Natural killer cell treated with Interleukin-12 subunit alpha and Interleukin-12 subunit beta and Interleukin-15 and Interleukin-18, amount 100 ng/mL, for 72 hours (primary cell): ENCODE data around the gene TPBG. TPM values are rescaled to one million over a fixed set of nuclear protein-coding genes. Genes with fewer than 3 reads are reported as not detected.

Experiments used
- ATAC-seq, 2 donors: fragments of 150-1000 bp; cut with Tn5 transposase in 1 of 2; sonication (Bioruptor Pico), chemical (Tn5 transposase) in 1 of 2; 2 replicates each; pipeline ENCODE4 v1.10.0; 2021
- DNase-seq: peaks from one replicate; pipeline ENCODE4 v3.0.0; 2022; ENCODE audit warnings: low spot score
- H3K27ac Mint-ChIP-seq, 2 donors: 1 replicate in 1 of 2; 2 replicates in 1 of 2; pipeline ENCODE4 v1.8.0; 2022; ENCODE audit warnings: mixed read lengths in 2 of 2, mild to moderate bottlenecking in 1 of 2, moderate library complexity in 1 of 2
- H3K27me3 Mint-ChIP-seq, 2 donors: 1 replicate in 1 of 2; 2 replicates in 1 of 2; pipeline ENCODE4 v1.8.0; 2022; ENCODE audit warnings: mixed read lengths in 2 of 2
- H3K36me3 Mint-ChIP-seq: one replicate; pipeline ENCODE4 v1.8.0; 2022; ENCODE audit warnings: mixed read lengths
- H3K4me1 Mint-ChIP-seq, 2 donors: 1 replicate in 1 of 2; 2 replicates in 1 of 2; pipeline ENCODE4 v1.8.0; 2022; ENCODE audit warnings: low read depth in 2 of 2, mixed read lengths in 2 of 2, mild to moderate bottlenecking in 1 of 2
- H3K4me3 Mint-ChIP-seq: one replicate; pipeline ENCODE4 v1.8.0; 2022; ENCODE audit warnings: mixed read lengths
- H3K9me3 Mint-ChIP-seq: 2 replicates; pipeline ENCODE4 v1.8.0; 2022; ENCODE audit warnings: mixed read lengths
- total RNA-seq, 2 donors: library from RNA; stranded (reverse); gene quantifications; one replicate each; pipeline ENCODE4 v1.2.3, GENCODE V29; 2022

The TPBG gene
- total RNA-seq: under 1 TPM in 1 of 2 donors, not detected in 1; 0.07 TPM

GRCh38 chr6:82363428-82364086 lies at the start of gene TPBG:
TSS of gene TPBG (plus strand) at chr6:82363817. CDS start at chr6:82364962, 1,145 bp downstream.
- ATAC-seq (peak in 1 of 2 donors; percentile 16), DNase-seq (no peak)
- no peak within 1 kb of the TSS for H3K27ac Mint-ChIP-seq
- peaks cover 42 to 63% of the 10 kb centered on the region in 2 donors for H3K27me3 Mint-ChIP-seq
- no peaks in the 10 kb centered on the region for H3K9me3 Mint-ChIP-seq
- peaks cover 5% of the 10 kb centered on the region for H3K36me3 Mint-ChIP-seq
- peaks cover 7 to 14% of the 10 kb centered on the region in 2 donors for H3K4me1 Mint-ChIP-seq
- peak within 1 kb of the TSS; percentile 70 for H3K4me3 Mint-ChIP-seq

- H3K9me3 Mint-ChIP-seq: peaks cover 4% of the 10 kb centered on the region
- DNase-seq (no peak), ATAC-seq (no peak)
- H3K27ac Mint-ChIP-seq: no peak overlapping the region
- peaks cover 5 to 15% of the 10 kb centered on the region in 2 donors for H3K27me3 Mint-ChIP-seq
- H3K36me3 Mint-ChIP-seq: no peaks in the 10 kb centered on the region
- no peaks in the 10 kb centered on the region for H3K4me1 Mint-ChIP-seq
- no peak overlapping the region for H3K4me3 Mint-ChIP-seq
Observed at GRCh38 chr6:82322386-82322785, 41.2 kb upstream of the TPBG start.

GRCh38 chr6:82329766-82330165 lies 33.9 kb upstream of the TPBG start:
- H3K9me3 Mint-ChIP-seq: peaks cover 3% of the 10 kb centered on the region

GRCh38 chr6:82330171-82330804 lies 33.3 kb upstream of the TPBG start:
- DNase-seq (no peak), ATAC-seq (no peak)
- Mint-ChIP-seq H3K9me3 (peaks cover 3% of the 10 kb centered on the region), H3K4me3 (no peak overlapping the region), H3K27ac (no peak overlapping the region), H3K36me3 (no peaks in the 10 kb centered on the region), H3K27me3 (peaks cover 15 to 36% of the 10 kb centered on the region in 2 donors), H3K4me1 (no peaks in the 10 kb centered on the region)

More at GRCh38 chr6:82329766-82330165, 33.9 kb upstream of the TPBG start:
- Mint-ChIP-seq H3K36me3 (no peaks in the 10 kb centered on the region), H3K27me3 (peaks cover 13 to 32% of the 10 kb centered on the region in 2 donors), H3K4me3 (no peak overlapping the region), H3K4me1 (no peaks in the 10 kb centered on the region), H3K27ac (no peak overlapping the region)
- no peak for ATAC-seq
- DNase-seq: no peak

- ATAC-seq (no peak), DNase-seq (no peak)
- Mint-ChIP-seq H3K27ac (no peak overlapping the region), H3K4me3 (no peak overlapping the region), H3K27me3 (peaks cover 15 to 36% of the 10 kb centered on the region in 2 donors), H3K4me1 (no peaks in the 10 kb centered on the region), H3K9me3 (peaks cover 3% of the 10 kb centered on the region), H3K36me3 (no peaks in the 10 kb centered on the region)
Observed at GRCh38 chr6:82331031-82331773, 32.4 kb upstream of the TPBG start.

- H3K4me1 Mint-ChIP-seq: no peaks in the 10 kb centered on the region
- no peaks in the 10 kb centered on the region for H3K36me3 Mint-ChIP-seq
- no peak overlapping the region for H3K27ac Mint-ChIP-seq
- H3K4me3 Mint-ChIP-seq: no peak overlapping the region
- no peak for ATAC-seq
- DNase-seq: no peak
- H3K9me3 Mint-ChIP-seq: peaks cover 3% of the 10 kb centered on the region
- peaks cover 15 to 36% of the 10 kb centered on the region in 2 donors for H3K27me3 Mint-ChIP-seq
Observed at GRCh38 chr6:82333781-82334180, 29.8 kb upstream of the TPBG start.

- Mint-ChIP-seq H3K4me1 (no peaks in the 10 kb centered on the region), H3K27me3 (peaks cover 10 to 25% of the 10 kb centered on the region in 2 donors), H3K9me3 (peaks cover 3% of the 10 kb centered on the region)
Observed at GRCh38 chr6:82337688-82338257, 25.8 kb upstream of the TPBG start.

GRCh38 chr6:82348130-82348529 lies 15.5 kb upstream of the TPBG start:
- Mint-ChIP-seq H3K9me3 (peaks cover 5% of the 10 kb centered on the region), H3K27ac (no peak overlapping the region), H3K4me1 (no peaks in the 10 kb centered on the region), H3K4me3 (no peak overlapping the region), H3K27me3 (peaks cover 0 to 14% of the 10 kb centered on the region in 2 donors), H3K36me3 (peaks cover 4% of the 10 kb centered on the region)
- DNase-seq (no peak), ATAC-seq (no peak)

More at GRCh38 chr6:82337688-82338257, 25.8 kb upstream of the TPBG start:
- Mint-ChIP-seq H3K4me3 (no peak overlapping the region), H3K27ac (no peak overlapping the region), H3K36me3 (peaks cover 9% of the 10 kb centered on the region)
- ATAC-seq: no peak
- DNase-seq: no peak

GRCh38 chr6:82353848-82354247 lies 9.8 kb upstream of the TPBG start:
- Mint-ChIP-seq H3K27me3 (peaks cover 0 to 29% of the 10 kb centered on the region in 2 donors), H3K9me3 (no peaks in the 10 kb centered on the region), H3K36me3 (no peaks in the 10 kb centered on the region), H3K4me3 (no peak overlapping the region), H3K27ac (no peak overlapping the region), H3K4me1 (no peaks in the 10 kb centered on the region)
- DNase-seq (no peak), ATAC-seq (no peak)

- peaks cover 7 to 9% of the 10 kb centered on the region in 2 donors for H3K4me1 Mint-ChIP-seq
- no peaks in the 10 kb centered on the region for H3K9me3 Mint-ChIP-seq
- peaks cover 5% of the 10 kb centered on the region for H3K36me3 Mint-ChIP-seq
- ATAC-seq (no peak), DNase-seq (no peak)
- H3K27me3 Mint-ChIP-seq: peaks cover 34 to 58% of the 10 kb centered on the region in 2 donors
- no peak overlapping the region for H3K27ac Mint-ChIP-seq
- H3K4me3 Mint-ChIP-seq: no peak overlapping the region
Observed at GRCh38 chr6:82360552-82360951, 3.1 kb upstream of the TPBG start.

- ATAC-seq (no peak), DNase-seq (no peak)
- Mint-ChIP-seq H3K4me1 (peaks cover 7 to 14% of the 10 kb centered on the region in 2 donors), H3K27me3 (peaks cover 42 to 66% of the 10 kb centered on the region in 2 donors), H3K36me3 (peaks cover 5% of the 10 kb centered on the region), H3K4me3 (no peak overlapping the region), H3K9me3 (no peaks in the 10 kb centered on the region), H3K27ac (no peak overlapping the region)
Observed at GRCh38 chr6:82361631-82362030, 2.0 kb upstream of the TPBG start.

- peaks cover 42 to 71% of the 10 kb centered on the region in 2 donors for H3K27me3 Mint-ChIP-seq
- no peak for ATAC-seq
- no peak overlapping the region for H3K4me3 Mint-ChIP-seq
Observed at GRCh38 chr6:82362144-82362543, 1.5 kb upstream of the TPBG start.

GRCh38 chr6:82362878-82363427 lies 664 bp upstream of the TPBG start:
- no peak for DNase-seq
- no peak for ATAC-seq
- Mint-ChIP-seq H3K27ac (no peak overlapping the region), H3K9me3 (no peaks in the 10 kb centered on the region), H3K4me1 (peaks cover 7 to 14% of the 10 kb centered on the region in 2 donors), H3K36me3 (peaks cover 5% of the 10 kb centered on the region), H3K4me3 (peak overlapping the region; percentile 70), H3K27me3 (peaks cover 42 to 70% of the 10 kb centered on the region in 2 donors)

More at GRCh38 chr6:82362144-82362543, 1.5 kb upstream of the TPBG start:
- no peak for DNase-seq
- Mint-ChIP-seq H3K4me1 (peaks cover 7 to 14% of the 10 kb centered on the region in 2 donors), H3K27ac (no peak overlapping the region), H3K36me3 (peaks cover 5% of the 10 kb centered on the region), H3K9me3 (no peaks in the 10 kb centered on the region)
